Hematopoietic multipotent progenitor cell (in vitro differentiated cells): ENCODE data around the gene F13A1. TPM values are rescaled to one million over a fixed set of nuclear protein-coding genes. Genes with fewer than 3 reads are reported as not detected.

ENCODE experiments used
- DNase-seq, 3 donors: peaks; one replicate each; pipeline ENCODE4 v3.0.0-alpha.2; 2011 to 2015; ENCODE audit warnings: low read depth in 2 of 3, low spot score in 2 of 3
- total RNA-seq: library from RNA; depleted of rRNA; stranded (reverse); fragments of >200 nt; gene quantifications from one replicate; pipeline ENCODE4 v1.2.3, GENCODE V29; 2012

Gene F13A1
- total RNA-seq, 1 donor, result 5.9 TPM

DNA sequence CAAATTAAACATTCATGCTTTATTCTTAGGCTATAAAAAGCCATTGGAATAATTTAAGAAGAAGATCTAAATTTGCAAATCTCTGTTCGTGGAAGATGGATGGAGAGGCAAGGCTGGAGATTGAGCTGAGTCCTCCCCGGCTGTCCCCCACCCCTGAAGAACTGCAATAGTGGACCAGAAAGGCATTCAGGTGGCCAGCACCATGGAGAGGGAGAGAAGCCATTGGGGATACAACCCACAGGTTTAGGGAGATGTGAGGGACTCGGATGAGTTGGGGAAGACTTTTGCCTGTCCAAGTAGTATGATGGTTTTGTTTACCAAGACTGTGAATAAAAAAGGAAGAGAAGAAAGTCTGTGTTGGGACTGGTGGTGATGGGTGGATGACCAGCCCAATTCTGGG lies 120.8 kb downstream of the F13A1 start:
- no peak for DNase-seq

GRCh38 chr6:6196762-6197161 lies 123.7 kb downstream of the F13A1 start:
- DNase-seq, result no peak

DNA sequence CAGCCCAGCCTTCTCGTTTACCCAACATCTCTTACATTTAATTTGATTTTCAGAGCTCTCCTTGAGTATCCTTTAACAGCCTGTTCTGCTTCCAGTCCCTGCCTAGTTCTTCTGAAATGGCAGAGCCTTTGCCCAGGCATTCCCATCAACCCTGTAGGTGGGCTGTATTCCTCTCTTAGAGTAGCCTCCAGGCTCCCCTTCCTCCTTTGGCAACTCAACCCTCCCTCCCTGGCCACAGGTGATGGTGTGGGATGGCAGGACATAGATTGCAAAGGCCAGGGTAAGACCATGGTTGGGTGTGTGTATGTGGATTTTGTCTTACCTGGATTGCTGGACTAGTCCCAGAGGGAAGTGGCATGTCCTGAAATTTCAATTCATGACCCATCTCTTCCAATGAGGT lies 125.4 kb downstream of the F13A1 start:
- DNase-seq, result no peak

DNA sequence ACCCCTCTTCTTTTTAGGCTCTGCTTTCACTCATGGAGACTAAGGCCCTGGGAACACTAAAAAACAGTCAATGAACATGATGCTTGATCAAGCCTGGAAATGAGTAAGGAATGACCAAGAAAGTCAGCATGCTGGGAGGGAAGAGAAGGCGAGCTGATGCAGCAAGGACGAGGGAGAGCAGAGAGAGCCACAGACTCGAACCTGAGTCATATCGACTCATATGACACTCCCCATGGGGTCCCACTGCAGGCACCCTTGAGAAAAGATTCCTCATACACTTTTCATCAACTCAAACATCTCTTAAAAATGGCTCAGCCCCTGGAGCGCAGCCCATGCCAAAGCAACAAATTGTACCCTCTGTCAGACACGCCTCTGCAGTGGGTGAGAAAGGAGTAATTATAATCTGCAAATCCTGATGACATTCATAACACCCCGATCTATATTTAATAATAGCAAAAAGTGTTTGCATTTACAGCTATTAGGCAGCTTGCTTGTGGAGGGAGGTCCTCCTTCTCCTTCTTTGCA lies 127.2 kb downstream of the F13A1 start:
- DNase-seq, result no peak

DNA sequence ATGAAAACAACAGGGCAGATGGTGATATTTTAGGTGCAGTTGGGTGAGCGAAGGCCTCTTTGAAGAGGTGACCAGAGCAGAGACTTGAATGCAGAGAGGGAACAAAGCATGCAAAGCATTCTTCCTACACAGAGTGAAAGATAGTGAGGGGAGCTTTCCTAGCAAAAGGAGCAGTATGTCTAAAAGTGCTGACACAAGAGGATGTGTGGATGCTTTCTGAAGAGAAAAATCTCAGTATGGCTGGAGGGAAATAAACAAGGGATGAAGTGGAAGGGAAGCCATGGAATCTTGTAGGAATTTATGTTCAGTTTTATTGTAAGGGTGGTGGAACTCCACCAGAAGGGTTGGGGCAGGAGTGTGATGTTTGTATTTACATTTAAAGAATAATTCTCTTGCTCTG lies 128.6 kb downstream of the F13A1 start:
- DNase-seq, result no peak

GRCh38 chr6:6191476-6191875 lies 129.0 kb downstream of the F13A1 start:
- DNase-seq, result no peak

DNA sequence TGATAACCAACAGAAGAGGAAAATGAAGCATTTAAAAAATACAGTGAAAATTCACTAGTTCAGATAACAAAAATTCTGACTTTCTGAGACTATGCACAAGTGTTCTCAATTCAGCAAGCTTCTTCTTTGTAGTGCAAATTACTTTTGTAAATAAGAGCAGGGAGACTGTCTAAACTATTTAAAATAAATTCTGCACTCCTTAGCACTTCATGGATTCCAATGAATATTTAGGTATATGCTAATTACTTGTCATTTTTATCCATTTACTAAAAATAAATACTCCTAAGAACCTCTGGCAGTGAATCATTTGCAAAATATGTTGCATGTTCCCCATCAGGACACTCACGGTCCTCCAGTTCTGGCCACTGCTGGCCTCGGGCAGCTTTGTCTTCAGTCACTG lies 139.8 kb downstream of the F13A1 start:
- no peak for DNase-seq

DNA sequence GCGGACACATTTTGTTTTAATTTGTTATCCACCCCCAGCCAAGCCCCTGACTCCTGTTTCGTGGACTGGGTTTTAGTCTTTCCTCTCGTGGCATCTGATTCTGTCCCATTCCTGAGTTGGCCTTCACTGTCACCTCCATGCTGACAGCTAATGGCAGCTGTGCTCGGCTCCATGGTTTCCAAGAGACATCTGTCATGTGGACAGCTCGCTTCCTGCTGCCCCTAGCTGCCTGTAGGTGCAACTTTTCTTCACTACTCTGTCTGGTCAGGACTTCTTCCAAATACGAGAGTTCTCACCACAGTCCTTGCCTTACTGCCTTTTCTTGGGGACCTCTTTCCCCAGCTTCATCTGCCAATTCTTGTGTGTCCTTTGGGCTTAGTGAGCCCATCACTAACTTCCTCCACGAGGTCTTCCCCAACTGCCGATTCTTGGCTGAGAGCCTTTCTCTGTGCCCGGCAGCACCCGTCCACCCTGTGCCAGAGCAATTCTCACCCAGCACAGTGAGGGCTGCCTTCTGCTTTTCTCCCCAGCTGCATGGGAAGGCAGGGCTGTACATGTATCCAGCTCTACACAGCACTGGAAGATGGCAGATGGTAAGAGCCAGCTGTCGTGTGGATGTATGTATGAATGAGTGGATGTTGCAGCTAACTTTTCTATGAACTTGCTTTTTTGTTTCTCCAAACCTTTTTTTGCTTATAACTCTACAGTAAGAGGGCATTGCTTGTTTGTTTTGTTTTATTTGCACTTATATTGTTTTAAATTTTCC lies 140.4 kb downstream of the F13A1 start:
- DNase-seq, result no peak

DNA sequence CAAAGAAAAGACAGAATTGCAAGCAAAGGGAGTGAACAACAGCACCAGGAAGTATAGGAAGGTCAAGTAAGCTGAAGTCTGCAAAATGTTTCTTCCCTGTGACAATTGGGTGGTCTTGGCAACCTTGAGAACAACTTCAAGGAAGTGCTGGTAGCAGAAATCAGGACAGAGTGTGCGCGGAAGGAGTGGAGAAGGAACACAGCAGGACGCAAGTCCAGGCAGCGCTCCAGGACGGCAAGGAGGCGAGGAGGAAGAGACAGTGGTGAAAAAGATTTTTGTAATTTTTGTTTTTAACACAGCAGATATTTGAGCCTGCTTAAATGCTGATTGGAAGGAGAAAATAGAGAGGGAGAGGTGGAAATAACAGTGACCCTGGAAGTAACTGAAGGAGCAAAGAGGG lies 141.7 kb downstream of the F13A1 start:
- DNase-seq, result no peak

- no peak for DNase-seq
Observed at GRCh38 chr6:6177754-6178153, 142.7 kb downstream of the F13A1 start.

DNA sequence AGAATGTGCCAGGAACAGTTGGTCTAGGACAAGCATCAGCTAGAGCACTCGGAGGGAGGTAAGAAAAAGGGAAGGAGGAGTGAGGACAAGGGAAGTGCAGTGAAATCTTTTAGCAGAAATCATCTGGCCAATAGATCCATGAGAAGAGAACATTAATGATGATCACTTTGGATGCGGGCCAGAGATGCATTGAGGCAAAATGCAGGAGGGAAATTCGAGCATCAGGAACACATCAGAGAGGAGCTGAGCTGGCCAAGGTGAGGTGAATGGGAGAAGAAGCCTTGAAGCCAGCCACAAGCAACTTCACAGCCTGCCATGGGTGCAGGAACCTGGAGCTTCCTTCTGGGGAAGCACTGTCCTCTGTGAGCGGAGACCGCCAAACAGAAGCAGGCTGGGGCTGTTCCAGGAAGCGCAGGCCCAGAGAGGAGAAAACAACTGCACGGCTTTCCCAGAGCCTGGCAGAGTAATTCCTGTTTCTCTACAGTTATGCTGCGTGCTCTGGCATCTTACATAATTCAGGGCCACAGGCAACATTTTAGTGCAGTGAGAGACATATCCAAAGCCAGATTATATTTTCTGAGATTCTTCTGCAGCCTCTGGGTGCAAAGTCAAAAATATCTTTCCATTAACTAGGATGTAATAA lies 143.8 kb downstream of the F13A1 start:
- no peak for DNase-seq

GRCh38 chr6:6176127-6176526 lies 144.3 kb downstream of the F13A1 start:
- DNase-seq, result no peak

- DNase-seq, result no peak
Observed at GRCh38 chr6:6169141-6169540, 151.3 kb downstream of the F13A1 start.

DNA sequence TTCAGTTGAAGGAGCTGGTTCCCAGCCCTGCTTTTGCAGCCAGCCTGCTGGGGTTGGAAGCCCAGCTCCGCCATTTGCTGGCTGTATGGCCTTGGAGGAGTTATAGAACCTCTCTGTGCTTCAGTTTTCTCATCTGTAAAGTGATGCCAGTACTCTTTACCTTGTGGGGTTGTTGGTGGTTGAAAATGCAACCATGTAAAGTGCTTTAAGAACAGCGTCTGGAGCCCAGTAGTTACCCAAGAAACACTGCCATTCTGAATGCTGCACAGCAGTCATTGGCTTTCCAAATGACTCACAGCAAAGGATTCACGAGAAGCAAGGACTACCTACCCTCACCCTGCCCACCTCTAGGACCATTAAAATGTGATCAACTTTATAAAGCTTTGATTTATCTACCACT lies 154.4 kb downstream of the F13A1 start:
- DNase-seq, result no peak

GRCh38 chr6:6164367-6164766 lies 156.1 kb downstream of the F13A1 start:
- no peak for DNase-seq

DNA sequence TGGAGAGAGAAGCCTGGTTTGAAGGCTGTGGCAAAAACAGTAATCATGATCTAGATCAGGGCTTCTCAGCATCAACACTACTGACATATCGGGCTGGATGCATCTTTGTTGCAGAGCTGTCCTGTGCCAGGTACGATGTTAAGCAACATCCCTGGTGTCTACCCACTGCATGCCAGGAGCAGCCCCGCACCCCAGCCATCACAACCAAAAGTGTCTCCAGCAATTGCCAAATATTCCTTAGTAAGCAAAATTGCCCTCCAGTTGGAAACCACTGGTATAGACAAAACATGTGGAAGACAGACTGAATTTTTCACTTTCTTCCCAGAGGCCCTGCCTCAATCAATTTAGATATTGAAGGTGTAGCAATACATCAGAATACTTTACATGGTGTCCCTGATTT lies 166.1 kb downstream of the F13A1 start:
- DNase-seq, result no peak

GRCh38 chr6:6152060-6152459 lies 168.4 kb downstream of the F13A1 start:
- DNase-seq, result no peak

DNA sequence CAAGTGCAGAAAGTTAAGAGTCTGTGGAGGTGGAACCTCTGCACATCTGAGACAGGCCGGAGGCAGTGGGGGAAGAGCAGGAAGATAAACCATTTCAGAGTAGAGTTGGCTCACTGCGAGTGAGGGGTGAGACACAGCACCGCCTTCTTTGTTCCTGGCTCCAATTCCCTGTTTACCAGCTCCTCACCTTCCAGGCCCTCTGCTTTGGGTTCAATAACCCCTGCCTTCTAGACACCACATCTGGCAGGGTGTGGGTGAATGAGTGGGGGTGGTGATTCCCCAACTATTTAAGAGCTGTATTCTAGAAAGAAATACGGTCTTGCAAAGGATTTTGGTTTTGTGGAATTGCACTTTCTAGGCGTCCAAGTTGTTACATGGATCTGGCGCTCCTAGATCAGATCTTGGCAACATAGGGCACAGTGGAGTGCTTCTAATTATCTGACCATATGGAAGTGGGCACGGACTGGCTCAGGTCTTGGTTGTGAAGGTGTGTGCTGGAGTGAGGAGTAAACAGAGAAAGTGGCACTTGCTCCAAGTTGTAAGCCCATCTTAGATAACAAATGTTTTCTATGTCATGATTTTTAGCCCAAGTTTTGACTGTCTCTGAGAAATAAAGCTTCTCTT lies 172.2 kb downstream of the F13A1 start:
- DNase-seq, result no peak

- DNase-seq, result peak in 1 of 3 donors; percentile 31
Observed at GRCh38 chr6:6131492-6132109, 188.9 kb downstream of the F13A1 start.

DNA sequence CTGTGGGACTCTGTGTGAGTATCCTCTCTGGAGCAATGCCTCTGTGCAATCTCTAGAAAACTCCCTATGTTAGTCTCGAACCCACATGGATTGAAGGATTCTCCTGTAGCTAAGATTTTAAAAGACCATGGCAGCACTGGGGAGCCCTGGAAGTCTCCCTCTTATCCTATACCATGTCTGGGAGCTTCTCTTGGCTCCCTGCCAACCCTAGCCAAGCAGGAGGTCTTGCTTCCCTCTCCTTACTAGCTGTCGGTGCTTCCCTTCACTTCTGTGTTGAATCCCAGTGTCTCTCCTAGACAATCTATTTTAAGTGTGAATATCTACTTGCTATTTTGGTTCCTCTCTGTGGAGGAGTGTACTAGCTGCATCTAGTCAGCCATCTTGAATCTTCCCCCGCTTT lies 195.0 kb downstream of the F13A1 start:
- DNase-seq, result no peak

DNA sequence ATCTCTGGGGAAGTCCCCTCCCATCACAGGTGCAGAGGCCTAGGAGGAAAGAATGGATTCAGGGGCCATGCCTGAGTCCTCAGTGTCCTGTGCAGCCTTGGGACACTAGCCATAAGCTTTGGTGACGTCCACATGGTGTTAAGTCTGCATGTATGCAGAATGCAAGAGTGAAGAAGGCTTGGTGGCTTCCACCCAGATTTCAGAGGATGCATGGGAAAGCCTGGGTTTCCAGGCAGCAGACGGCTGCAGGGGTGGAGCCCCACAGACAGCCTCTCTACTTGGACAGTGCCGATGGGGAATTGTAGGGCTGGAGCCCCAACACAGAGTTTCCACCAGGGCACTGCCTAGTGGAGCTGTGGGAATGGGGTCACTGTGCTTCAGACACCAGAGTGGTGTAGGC lies 196.7 kb downstream of the F13A1 start:
- DNase-seq, result no peak
